AG04450 (cell line): ENCODE results near the gene TNFRSF13B. TPM values are rescaled to one million over a fixed set of nuclear protein-coding genes. Genes with fewer than 3 reads are reported as not detected.

Experiments used
- CTCF ChIA-PET: fragments of 300-600, 350-600 bp; formaldehyde crosslinking; extraction: SDS; loops from one replicate; lab custom pipeline; 2022; ENCODE audit warnings: antibody characterized with exemption, inconsistent platforms; lab: Charles Lee
- POLR2A ChIA-PET: fragments of 350-600 bp; formaldehyde crosslinking; extraction: SDS; loops from one replicate; lab custom pipeline; 2021; ENCODE audit warnings: antibody characterized with exemption, inconsistent platforms; lab: Yijun Ruan, JAX
- DNase-seq: peaks from one replicate; pipeline ENCODE4 v3.0.0-alpha.2; 2011; ENCODE audit warnings: low read depth, low spot score
- H3K27ac ChIP-seq: one replicate; pipeline ENCODE4 v1.5.1; 2012; ENCODE audit warnings: low read depth, low read length, control low read depth
- H3K27me3 ChIP-seq: one replicate; pipeline ENCODE4 v1.6.0; 2012; ENCODE audit warnings: low read length; ENCODE audit not compliant: control insufficient read depth, insufficient read depth
- H3K4me3 ChIP-seq: 2 replicates; pipeline ENCODE4 v1.5.1; 2011; ENCODE audit warnings: mild to moderate bottlenecking, low read depth, low read length, control low read depth
- H3K9me3 ChIP-seq: 2 replicates; pipeline ENCODE4 v1.5.1; 2012; ENCODE audit warnings: low read length; ENCODE audit not compliant: control insufficient read depth, insufficient read depth
- polyA plus RNA-seq: library from polyadenylated mRNA; depleted of rRNA; stranded (reverse); fragments of >200 nt; gene quantifications from 2 replicates; pipeline ENCODE4 v1.2.3, GENCODE V29; 2011
- TF ChIP-seq, protein P1 (sequence below): IDR thresholded peaks from 2 replicates; pipeline ENCODE4 v1.5.1; 2011; ENCODE audit warnings: low read depth, low read length, control low read depth, inconsistent platforms

Gene TNFRSF13B
- polyA plus RNA-seq, 1 experiment, result not detected

DNA sequence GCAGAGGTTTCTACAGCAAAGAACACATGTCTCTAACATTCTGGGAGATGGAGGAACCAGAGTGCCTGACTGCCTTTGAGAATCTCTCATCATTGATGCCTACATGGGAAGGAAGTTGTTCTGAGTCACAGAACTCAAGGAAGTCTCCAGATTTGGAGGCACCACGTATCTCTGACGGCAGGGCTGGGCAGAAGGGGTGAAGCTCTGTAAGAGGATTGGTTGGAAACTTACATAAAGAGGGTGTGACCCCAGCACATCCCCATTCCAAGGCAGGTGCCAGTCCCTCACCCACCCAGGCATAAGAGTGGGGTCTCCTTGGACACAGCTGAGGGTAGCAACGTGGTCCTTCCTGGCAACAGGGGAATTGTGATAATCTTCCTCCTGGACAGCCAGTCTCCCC, 17.4 kb downstream of the TNFRSF13B start:
- ChIA-PET CTCF (no interaction called here), POLR2A (no interaction called here)
- Histone ChIP-seq H3K9me3 (peaks cover 7% of the 10 kb centered on the region; the same call in 1 of the 2 replicates), H3K4me3 (no peak overlapping the region), H3K27ac (no peak overlapping the region), H3K27me3 (peaks cover 23% of the 10 kb centered on the region)
- TF ChIP-seq, protein P1, sequence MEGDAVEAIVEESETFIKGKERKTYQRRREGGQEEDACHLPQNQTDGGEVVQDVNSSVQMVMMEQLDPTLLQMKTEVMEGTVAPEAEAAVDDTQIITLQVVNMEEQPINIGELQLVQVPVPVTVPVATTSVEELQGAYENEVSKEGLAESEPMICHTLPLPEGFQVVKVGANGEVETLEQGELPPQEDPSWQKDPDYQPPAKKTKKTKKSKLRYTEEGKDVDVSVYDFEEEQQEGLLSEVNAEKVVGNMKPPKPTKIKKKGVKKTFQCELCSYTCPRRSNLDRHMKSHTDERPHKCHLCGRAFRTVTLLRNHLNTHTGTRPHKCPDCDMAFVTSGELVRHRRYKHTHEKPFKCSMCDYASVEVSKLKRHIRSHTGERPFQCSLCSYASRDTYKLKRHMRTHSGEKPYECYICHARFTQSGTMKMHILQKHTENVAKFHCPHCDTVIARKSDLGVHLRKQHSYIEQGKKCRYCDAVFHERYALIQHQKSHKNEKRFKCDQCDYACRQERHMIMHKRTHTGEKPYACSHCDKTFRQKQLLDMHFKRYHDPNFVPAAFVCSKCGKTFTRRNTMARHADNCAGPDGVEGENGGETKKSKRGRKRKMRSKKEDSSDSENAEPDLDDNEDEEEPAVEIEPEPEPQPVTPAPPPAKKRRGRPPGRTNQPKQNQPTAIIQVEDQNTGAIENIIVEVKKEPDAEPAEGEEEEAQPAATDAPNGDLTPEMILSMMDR, result no peak
- DNase-seq, result no peak

DNA sequence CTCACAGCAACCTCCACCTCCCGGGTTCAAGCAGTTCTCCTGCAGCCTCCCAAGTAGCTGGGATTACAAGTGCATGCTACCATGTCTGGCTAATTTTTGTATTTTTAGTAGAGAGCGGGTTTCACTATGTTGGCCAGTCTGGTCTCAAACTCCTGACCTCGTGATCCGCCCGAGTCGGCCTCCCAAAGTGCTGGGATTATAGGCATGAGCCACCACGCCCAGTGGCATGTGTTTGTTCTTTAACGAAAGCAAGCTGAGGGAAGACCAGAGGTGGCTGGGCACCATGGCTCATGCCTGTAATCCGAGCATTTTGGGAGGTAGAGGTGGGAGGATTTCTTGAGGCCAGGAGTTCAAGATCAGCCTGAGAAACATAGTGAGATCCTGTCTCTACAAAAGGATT, 18.1 kb downstream of the TNFRSF13B start:
- TF ChIP-seq, protein P1, result no peak
- Histone ChIP-seq H3K9me3 (peaks cover 11% of the 10 kb centered on the region; the same call in 1 of the 2 replicates), H3K27me3 (peaks cover 23% of the 10 kb centered on the region), H3K4me3 (no peak overlapping the region), H3K27ac (no peak overlapping the region)
- ChIA-PET CTCF (no interaction called here), POLR2A (interaction anchor here (0.8 kb wide), 1 partner anchor 16 kb away, joined by 4 read pairs; no protein-coding TSS in a partner anchor)
- no peak for DNase-seq

DNA sequence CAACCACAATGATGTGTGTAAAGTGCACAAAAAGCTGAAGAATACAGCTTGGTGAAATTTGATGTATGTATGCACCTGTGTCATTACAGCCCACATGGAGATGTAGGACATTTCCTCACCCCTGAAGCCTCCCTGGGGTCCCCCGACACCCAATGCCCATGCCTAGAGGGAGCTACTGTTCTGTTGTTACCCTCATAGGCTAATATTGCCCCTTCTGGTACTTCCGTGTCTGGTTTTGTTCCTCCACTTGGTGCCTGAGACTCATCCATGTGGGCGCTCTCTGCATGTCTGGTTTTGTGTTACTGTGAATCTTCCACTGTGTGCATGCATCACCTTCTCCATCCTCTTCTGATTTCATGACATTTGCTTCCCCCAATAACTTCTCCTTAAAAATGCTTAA, 18.6 kb downstream of the TNFRSF13B start:
- Histone ChIP-seq H3K27ac (no peak overlapping the region), H3K4me3 (no peak overlapping the region), H3K27me3 (peaks cover 23% of the 10 kb centered on the region), H3K9me3 (peaks cover 16% of the 10 kb centered on the region; the same call in 1 of the 2 replicates)
- POLR2A ChIA-PET, result interaction anchor here (0.8 kb wide), 1 partner anchor 17 kb away, joined by 4 read pairs; no protein-coding TSS in a partner anchor
- DNase-seq, result no peak
- TF ChIP-seq, protein P1, result no peak
- CTCF ChIA-PET, result no interaction called here

DNA sequence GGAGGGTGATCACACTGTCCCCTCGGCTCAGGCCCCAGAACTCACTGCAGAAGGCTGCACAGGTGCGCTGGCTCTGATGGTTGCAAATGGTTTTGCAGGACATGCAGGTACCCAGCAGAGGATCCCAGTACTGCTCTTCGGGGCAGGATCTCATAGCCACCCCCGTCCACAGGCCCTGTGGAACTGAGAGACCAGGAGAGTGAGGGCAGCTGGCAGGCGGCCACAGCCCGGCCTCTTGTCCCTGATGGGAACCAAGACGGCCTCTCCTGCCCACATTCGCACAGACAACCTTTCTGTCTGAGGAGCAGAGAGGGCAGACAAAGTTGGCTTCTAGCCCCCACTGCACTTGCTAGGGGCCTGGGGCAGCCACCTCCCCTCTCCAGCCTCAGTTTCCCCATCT, 19.5 kb downstream of the TNFRSF13B start:
- peaks cover 17% of the 10 kb centered on the region; the same call in 1 of the 2 replicates for H3K9me3 ChIP-seq
- ChIA-PET CTCF (no interaction called here), POLR2A (no interaction called here)
- peaks cover 23% of the 10 kb centered on the region for H3K27me3 ChIP-seq
- no peak for DNase-seq
- TF ChIP-seq, protein P1, result no peak
- no peak overlapping the region for H3K4me3 ChIP-seq
- no peak overlapping the region for H3K27ac ChIP-seq

DNA sequence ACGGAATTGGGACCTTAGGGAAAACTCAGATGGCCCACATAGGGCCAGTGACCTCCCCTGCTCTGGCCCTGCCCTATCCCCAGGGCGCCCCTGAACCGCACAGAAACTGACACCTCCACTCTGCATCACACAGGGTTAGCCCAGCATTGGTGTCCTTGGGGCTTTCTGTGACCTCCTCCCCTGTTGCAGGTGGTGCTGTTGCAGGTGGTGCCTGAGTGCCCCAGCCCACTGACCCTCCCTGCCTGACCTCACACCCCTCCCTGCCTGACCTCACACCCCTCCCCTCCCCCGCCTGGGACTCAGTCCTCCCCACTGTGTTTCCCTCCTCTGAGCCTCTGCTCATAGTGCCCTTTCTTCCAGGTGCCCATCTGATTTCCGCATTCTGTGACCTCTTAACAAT, 21.4 kb downstream of the TNFRSF13B start:
- TF ChIP-seq, protein P1, result no peak
- Histone ChIP-seq H3K9me3 (peaks cover 12% of the 10 kb centered on the region; the same call in 1 of the 2 replicates), H3K27me3 (peaks cover 13% of the 10 kb centered on the region), H3K4me3 (no peak overlapping the region), H3K27ac (no peak overlapping the region)
- CTCF ChIA-PET, result no interaction called here
- POLR2A ChIA-PET, result no interaction called here
- DNase-seq, result no peak
